ENCODE results near the gene FBN3.

FBN3 gene

DNA sequence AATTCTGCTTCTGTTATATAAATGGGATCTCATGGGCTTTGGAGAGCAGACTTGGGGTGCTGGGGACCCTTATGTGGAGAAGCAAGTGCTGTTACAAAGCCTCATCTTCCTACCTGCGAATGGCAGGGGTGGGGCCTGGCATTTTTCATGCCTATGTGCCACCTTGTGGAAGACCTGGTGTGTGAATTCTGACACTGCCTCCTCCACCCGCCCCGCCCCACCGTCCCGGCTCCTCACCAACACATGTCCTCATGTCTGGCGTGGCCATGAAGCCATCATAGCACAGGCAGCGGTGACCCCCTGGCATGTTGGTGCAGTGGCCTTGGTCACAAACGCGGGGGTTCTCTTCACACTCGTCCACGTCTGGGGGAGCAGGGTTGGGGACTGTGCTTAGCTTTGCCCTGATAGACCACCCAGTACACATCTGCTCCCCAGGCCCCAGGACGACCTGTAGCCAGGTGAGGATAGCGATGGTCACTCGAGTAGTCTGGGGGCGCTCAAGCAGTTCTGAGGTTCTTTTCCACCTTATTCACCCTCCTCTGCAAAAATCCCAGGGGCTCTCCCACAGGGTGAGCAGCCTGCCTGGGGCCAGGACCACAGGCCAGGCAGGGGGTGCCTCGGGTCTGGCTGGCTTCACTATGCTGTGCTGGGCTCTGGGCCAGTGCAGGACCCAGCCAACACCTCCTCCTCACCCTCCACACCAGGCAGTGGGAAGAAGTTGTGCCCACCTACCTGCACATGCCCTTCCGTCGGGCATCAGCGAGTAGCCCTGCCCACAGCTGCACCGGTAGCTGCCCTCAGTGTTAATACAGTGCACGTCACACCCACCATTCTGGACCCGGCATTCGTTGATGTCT is 32.7 kb downstream of the FBN3 start:
- TF ChIP-seq, protein P1, sequence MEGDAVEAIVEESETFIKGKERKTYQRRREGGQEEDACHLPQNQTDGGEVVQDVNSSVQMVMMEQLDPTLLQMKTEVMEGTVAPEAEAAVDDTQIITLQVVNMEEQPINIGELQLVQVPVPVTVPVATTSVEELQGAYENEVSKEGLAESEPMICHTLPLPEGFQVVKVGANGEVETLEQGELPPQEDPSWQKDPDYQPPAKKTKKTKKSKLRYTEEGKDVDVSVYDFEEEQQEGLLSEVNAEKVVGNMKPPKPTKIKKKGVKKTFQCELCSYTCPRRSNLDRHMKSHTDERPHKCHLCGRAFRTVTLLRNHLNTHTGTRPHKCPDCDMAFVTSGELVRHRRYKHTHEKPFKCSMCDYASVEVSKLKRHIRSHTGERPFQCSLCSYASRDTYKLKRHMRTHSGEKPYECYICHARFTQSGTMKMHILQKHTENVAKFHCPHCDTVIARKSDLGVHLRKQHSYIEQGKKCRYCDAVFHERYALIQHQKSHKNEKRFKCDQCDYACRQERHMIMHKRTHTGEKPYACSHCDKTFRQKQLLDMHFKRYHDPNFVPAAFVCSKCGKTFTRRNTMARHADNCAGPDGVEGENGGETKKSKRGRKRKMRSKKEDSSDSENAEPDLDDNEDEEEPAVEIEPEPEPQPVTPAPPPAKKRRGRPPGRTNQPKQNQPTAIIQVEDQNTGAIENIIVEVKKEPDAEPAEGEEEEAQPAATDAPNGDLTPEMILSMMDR (IDR thresholded peaks at IDR 0.05): peak; percentile 39
- no peak for TF ChIP-seq ZFX (IDR thresholded peaks at IDR 0.05; ENCODE audit: borderline replicate concordance)
- H3K27ac ChIP-seq: no peak overlapping the region

DNA sequence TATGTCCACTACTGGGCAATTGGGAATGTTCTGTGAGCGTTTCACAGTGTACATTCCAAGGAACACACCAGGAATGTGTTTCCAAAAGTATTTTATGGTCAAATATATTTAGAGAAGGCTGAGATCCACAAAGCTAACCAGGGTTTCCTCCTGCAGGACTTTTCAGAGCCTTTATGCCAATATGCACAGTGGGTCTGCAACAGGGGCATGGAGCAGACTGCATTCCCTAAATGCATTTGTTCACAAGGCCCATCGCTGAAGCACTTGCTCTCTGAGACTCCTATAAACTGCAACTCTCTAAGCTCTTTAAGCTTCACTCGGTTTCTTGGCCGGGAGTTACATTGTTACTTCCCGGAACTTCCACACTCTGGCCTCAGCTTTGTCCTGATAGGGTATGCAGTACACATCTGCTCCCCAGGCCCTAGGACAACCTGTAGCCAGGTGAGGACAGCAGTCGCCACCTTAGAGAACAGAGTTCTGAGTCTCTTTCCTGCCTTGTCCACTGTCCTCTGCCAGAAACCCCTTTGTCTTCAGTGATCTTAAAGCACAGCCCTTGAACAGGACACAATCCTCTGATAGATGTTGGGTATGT is 33.5 kb downstream of the FBN3 start:
- no peak overlapping the region for H3K27ac ChIP-seq
- TF ChIP-seq ZFX (IDR thresholded peaks at IDR 0.05; ENCODE audit: borderline replicate concordance): no peak
- TF ChIP-seq, protein P1 (IDR thresholded peaks at IDR 0.05): no peak

DNA sequence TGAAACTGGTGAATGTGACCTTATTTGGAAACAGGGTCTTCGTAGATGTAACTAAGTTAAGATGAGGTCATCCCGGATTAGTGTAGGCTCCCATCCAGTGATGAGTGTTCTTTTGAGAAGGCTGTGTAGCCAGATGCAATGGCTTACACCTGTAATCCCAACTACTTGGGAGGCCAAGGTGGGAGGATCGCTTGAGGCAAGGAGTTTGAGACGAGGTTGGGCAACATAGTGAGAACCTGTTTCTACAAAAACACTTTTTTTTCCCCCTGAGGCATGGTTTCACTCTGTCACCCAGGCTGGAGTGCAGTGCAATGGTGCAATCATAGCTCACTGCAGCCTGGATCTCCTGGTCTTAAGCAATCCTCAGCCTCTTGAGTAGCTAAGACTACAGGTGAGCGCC is 36.4 kb downstream of the FBN3 start:
- H3K27ac ChIP-seq: no peak overlapping the region
- TF ChIP-seq, protein P1 (IDR thresholded peaks at IDR 0.05): no peak
- no peak for TF ChIP-seq ZFX (IDR thresholded peaks at IDR 0.05; ENCODE audit: borderline replicate concordance)

DNA sequence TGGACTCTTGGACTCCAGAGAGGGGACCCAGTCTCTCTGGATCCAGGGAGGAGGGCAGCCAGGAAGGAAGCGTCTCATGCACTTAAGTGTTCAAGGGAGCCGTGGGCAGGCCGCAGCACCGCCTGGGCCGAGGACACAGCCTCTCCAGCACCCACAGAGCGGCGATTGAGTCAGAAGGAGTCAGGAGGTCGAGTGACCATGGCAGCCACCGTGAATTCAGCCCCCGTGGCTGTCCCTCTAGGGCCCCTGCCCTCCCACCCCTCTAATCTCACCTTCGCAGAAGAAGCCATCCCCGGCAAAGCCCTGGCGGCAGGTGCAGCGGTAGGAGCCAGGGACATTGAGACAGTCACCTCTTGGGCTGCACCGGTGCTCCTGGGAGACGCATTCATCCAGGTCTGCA is 38.0 kb downstream of the FBN3 start:
- TF ChIP-seq, protein P1 (IDR thresholded peaks at IDR 0.05): no peak
- TF ChIP-seq ZFX (IDR thresholded peaks at IDR 0.05; ENCODE audit: borderline replicate concordance): no peak
- H3K27ac ChIP-seq: no peak overlapping the region

DNA sequence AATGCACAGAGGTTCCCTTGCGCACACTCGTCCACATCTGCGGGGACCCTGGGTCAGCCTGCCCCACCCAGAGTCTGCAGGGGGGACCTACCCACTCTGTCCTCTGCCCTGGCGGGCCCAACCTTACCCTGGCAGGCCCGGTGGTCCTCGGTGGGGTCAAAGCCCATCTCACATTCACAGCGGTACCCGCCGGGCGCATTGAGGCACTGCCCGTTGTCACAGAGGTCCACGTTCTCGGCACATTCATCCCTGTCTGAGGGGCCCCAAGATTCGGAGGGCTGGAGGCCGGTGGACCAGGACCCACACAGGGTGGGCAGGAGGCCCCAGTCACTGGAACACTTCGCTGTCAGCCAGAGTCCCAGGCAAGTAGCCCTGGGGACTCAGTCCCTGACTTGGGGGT is 38.5 kb downstream of the FBN3 start:
- no peak overlapping the region for H3K27ac ChIP-seq
- no peak for TF ChIP-seq ZFX (IDR thresholded peaks at IDR 0.05; ENCODE audit: borderline replicate concordance)
- TF ChIP-seq, protein P1 (IDR thresholded peaks at IDR 0.05): no peak

DNA sequence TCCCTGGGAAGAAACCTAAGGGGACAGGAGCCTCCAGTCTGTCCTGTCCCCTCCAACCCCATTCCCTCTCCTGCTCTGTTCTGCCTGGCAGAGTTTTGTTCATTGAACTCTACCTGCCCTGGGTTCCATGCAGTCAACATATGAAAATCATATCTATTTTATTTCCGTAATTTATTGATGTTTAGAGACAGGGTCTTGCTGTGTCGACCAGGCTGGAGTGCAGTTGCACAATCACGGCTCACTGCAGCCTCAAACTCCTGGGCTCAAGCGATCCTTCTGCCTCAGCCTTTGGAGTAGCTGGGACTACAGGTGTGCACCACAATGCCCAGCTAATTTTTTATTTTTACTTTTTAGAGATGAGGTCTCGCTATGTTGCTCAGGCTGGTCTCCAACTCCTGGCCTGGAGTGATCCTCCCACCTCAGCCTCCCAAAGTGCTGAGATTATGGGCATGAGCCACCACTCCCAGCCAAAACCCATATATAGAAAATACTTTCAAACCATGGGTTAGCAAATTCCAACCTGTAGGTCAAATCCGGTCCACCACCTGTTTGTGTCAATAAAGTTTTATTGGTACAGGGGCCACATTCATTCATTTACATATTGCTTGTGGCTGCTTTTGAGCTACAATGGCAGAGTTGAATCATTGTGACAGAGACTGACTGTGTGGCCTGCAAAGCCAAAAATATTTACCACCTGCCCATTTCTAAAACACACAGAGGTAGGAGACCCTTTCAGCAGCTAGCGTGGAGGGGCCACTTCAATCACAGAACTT is 39.3 kb downstream of the FBN3 start:
- no peak for TF ChIP-seq ZFX (IDR thresholded peaks at IDR 0.05; ENCODE audit: borderline replicate concordance)
- TF ChIP-seq, protein P1 (IDR thresholded peaks at IDR 0.05): no peak
- no peak overlapping the region for H3K27ac ChIP-seq
